PC-9 (cell line): ENCODE results near the gene HGF.

Experiments
- EZH2 ChIP-seq: fragments of 200-600 bp; sonication (generic); IDR thresholded peaks from 2 replicates; pipeline ENCODE4 v1.8.0; 2017; ENCODE audit warnings: antibody characterized with exemption, low read depth
- TF ChIP-seq, protein P1 (sequence below): fragments of 200-600 bp; sonication (generic); conservative IDR thresholded peaks from 2 replicates; pipeline ENCODE4 v1.6.1; 2017; ENCODE audit warnings: mixed run types, antibody characterized with exemption, mild to moderate bottlenecking, moderate library complexity

DNA sequence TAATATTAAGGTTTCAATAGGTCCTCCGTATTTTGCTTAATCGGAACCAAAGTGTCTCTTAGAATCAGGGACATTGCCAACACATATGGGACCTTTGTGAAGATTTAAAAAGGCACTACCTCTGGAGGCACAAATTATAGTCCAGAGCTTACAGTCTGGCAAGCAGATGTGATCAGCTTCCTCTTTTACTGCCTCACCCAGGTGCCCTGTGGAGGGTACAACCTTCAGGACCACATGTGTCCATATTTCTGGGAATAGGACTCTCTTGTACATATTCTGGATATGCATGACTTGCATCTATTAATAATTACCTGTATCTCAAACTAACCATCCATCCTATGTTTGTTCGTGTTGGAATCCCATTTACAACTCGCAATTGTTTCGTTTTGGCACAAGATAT lies 60.0 kb downstream of the HGF start:
- TF ChIP-seq, protein P1, sequence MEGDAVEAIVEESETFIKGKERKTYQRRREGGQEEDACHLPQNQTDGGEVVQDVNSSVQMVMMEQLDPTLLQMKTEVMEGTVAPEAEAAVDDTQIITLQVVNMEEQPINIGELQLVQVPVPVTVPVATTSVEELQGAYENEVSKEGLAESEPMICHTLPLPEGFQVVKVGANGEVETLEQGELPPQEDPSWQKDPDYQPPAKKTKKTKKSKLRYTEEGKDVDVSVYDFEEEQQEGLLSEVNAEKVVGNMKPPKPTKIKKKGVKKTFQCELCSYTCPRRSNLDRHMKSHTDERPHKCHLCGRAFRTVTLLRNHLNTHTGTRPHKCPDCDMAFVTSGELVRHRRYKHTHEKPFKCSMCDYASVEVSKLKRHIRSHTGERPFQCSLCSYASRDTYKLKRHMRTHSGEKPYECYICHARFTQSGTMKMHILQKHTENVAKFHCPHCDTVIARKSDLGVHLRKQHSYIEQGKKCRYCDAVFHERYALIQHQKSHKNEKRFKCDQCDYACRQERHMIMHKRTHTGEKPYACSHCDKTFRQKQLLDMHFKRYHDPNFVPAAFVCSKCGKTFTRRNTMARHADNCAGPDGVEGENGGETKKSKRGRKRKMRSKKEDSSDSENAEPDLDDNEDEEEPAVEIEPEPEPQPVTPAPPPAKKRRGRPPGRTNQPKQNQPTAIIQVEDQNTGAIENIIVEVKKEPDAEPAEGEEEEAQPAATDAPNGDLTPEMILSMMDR: no peak
- TF ChIP-seq EZH2: no peak
